Suppressor macrophage treated with lipopolysaccharide for 1 hour (primary cell): ENCODE data around the gene OPTC.
"Not testable (repeated sequence)": the region's sequence is repeated elsewhere in the genome, so short reads cannot be mapped to it uniquely, and the experiment has no call there.

Source experiments
- DNase-seq, 3 donors: peaks; one replicate each; pipeline ENCODE4 v3.0.0-alpha.2; 2020 to 2022

Gene OPTC

GRCh38 chr1:203465948-203466347, 28.0 kb upstream of the OPTC start:
- no peak for DNase-seq

GRCh38 chr1:203466906-203467549, 26.9 kb upstream of the OPTC start:
- DNase-seq: not testable (repeated sequence)

- DNase-seq: no peak
Measured at GRCh38 chr1:203467550-203467921, 26.4 kb upstream of the OPTC start.

GRCh38 chr1:203468326-203468725, 25.6 kb upstream of the OPTC start:
- no peak for DNase-seq

- no peak for DNase-seq
Measured at GRCh38 chr1:203470240-203470639, 23.7 kb upstream of the OPTC start.

GRCh38 chr1:203471841-203472240, 22.1 kb upstream of the OPTC start:
- no peak for DNase-seq

GRCh38 chr1:203473281-203473680, 20.7 kb upstream of the OPTC start:
- no peak for DNase-seq

GRCh38 chr1:203473781-203474305, 20.1 kb upstream of the OPTC start:
- DNase-seq: no peak

GRCh38 chr1:203475012-203475981, 18.7 kb upstream of the OPTC start, which contains the start of gene PRELP:
Gene PRELP, plus strand, starts transcription at chr1:203475806. Its CDS starts 7,379 bp downstream, at chr1:203483185.
- no peak for DNase-seq

- DNase-seq: no peak
Measured at GRCh38 chr1:203476216-203476814, 17.6 kb upstream of the OPTC start.

GRCh38 chr1:203477748-203478147, 16.2 kb upstream of the OPTC start:
- peak in 2 of 3 donors; percentile 10 to 13 for DNase-seq

GRCh38 chr1:203478231-203478630, 15.7 kb upstream of the OPTC start:
- DNase-seq: no peak

GRCh38 chr1:203478986-203479385, 15.0 kb upstream of the OPTC start:
- no peak for DNase-seq

- no peak for DNase-seq
Measured at GRCh38 chr1:203479646-203480045, 14.3 kb upstream of the OPTC start.

- peak in 2 of 3 donors; percentile 27 to 36 for DNase-seq
Measured at GRCh38 chr1:203480084-203480483, 13.9 kb upstream of the OPTC start.

- peak in 2 of 3 donors; percentile 30 to 43 for DNase-seq
Measured at GRCh38 chr1:203480525-203481084, 13.3 kb upstream of the OPTC start.

GRCh38 chr1:203481196-203481595, 12.8 kb upstream of the OPTC start:
- DNase-seq: peak in 1 of 3 donors; percentile 19

- no peak for DNase-seq
Measured at GRCh38 chr1:203486618-203487370, 7.2 kb upstream of the OPTC start.

GRCh38 chr1:203488539-203488938, 5.4 kb upstream of the OPTC start:
- no peak for DNase-seq

- DNase-seq: no peak
Measured at GRCh38 chr1:203490607-203491006, 3.3 kb upstream of the OPTC start.

- DNase-seq: no peak
Measured at GRCh38 chr1:203491664-203492063, 2.3 kb upstream of the OPTC start.

- no peak for DNase-seq
Measured at GRCh38 chr1:203492082-203492747, 1.7 kb upstream of the OPTC start.
